Neural cell (in vitro differentiated cells): ENCODE results near the gene DUOX1. TPM values are rescaled to one million over a fixed set of nuclear protein-coding genes. Genes with fewer than 3 reads are reported as not detected.

Experiments
- H2AFZ ChIP-seq: fragments of 200-600, 300-800 bp; sonication (generic), shearing (Covaris generic); 2 replicates; pipeline ENCODE4 v1.6.0; 2014; ENCODE audit warnings: low read depth, mild to moderate bottlenecking, antibody characterized with exemption, low read length, moderate library complexity
- H3F3A ChIP-seq: fragments of 200-600 bp; shearing (Covaris generic); 2 replicates; pipeline ENCODE4 v1.6.1; 2016; ENCODE audit warnings: mild to moderate bottlenecking, moderate library complexity, mixed read lengths, antibody characterized with exemption, low read length; ENCODE audit not compliant: insufficient read depth, poor library complexity, severe bottlenecking
- H3K27ac ChIP-seq: fragments of 200-600, 300-800 bp; sonication (generic), shearing (Covaris generic); 2 replicates; pipeline ENCODE4 v1.5.1; 2014; ENCODE audit warnings: mild to moderate bottlenecking, low read length, moderate library complexity
- H3K27me3 ChIP-seq: fragments of 300-800, 200-600 bp; sonication (generic), shearing (Covaris generic); 2 replicates; pipeline ENCODE4 v1.6.0; 2014; ENCODE audit warnings: mild to moderate bottlenecking, low read depth, low read length, moderate library complexity; ENCODE audit not compliant: insufficient read depth
- H3K36me3 ChIP-seq: fragments of 300-800, 200-600 bp; sonication (generic), shearing (Covaris generic); 2 replicates; pipeline ENCODE4 v1.5.1; 2014; ENCODE audit warnings: mild to moderate bottlenecking, antibody characterized with exemption, low read length, moderate library complexity; ENCODE audit not compliant: insufficient read depth
- H3K4me2 ChIP-seq: fragments of 300-800, 200-600 bp; sonication (generic), shearing (Covaris generic); 2 replicates; pipeline ENCODE4 v1.6.0; 2014; ENCODE audit warnings: mild to moderate bottlenecking, low read length
- H3K4me3 ChIP-seq: fragments of 300-800, 200-600 bp; sonication (generic), shearing (Covaris generic); 2 replicates; pipeline ENCODE4 v1.5.1; 2014; ENCODE audit warnings: mild to moderate bottlenecking, low read length, moderate library complexity
- H3K79me2 ChIP-seq: fragments of 200-600 bp; shearing (Covaris generic); replicated peaks from 2 replicates; pipeline ENCODE4 v1.6.0; 2014; ENCODE audit warnings: mild to moderate bottlenecking, low read length, moderate library complexity; ENCODE audit not compliant: insufficient read depth
- H3K9ac ChIP-seq: fragments of 300-800, 200-600 bp; sonication (generic), shearing (Covaris generic); 2 replicates; pipeline ENCODE4 v1.6.1; 2016; ENCODE audit warnings: mild to moderate bottlenecking, low read length, mixed read lengths
- H3K9me2 ChIP-seq: fragments of 200-600 bp; shearing (Covaris generic); 2 replicates; pipeline ENCODE4 v1.6.1; 2016; ENCODE audit warnings: mild to moderate bottlenecking, low read length, mixed read lengths; ENCODE audit not compliant: insufficient read depth
- H3K9me3 ChIP-seq: fragments of 200-600, 300-800 bp; sonication (generic), shearing (Covaris generic); 2 replicates; pipeline ENCODE4 v1.6.1; 2016; ENCODE audit warnings: mild to moderate bottlenecking, mixed run types, low read length, moderate library complexity, mixed read lengths
- H4K20me1 ChIP-seq: fragments of 200-600 bp; shearing (Covaris generic); 2 replicates; pipeline ENCODE4 v1.6.1; 2016; ENCODE audit warnings: mild to moderate bottlenecking, mixed run types; ENCODE audit not compliant: insufficient read depth
- EP300 ChIP-seq: fragments of 450-650 bp; conservative IDR thresholded peaks from 2 replicates; pipeline ENCODE4 v1.6.1; 2014; ENCODE audit warnings: antibody characterized with exemption, mild to moderate bottlenecking, moderate library complexity; ENCODE audit not compliant: poor library complexity, severe bottlenecking
- EZH2 ChIP-seq: fragments of 200-600, 300-800 bp; shearing (Covaris generic), sonication (generic); IDR thresholded peaks from 2 replicates; pipeline ENCODE4 v1.6.1; 2014; ENCODE audit warnings: antibody characterized with exemption, low read length, borderline replicate concordance, mild to moderate bottlenecking; ENCODE audit not compliant: insufficient read depth, poor library complexity, severe bottlenecking
- MXI1 ChIP-seq: fragments of 450-650 bp; conservative IDR thresholded peaks from 2 replicates; pipeline ENCODE4 v1.6.1; 2014; ENCODE audit warnings: antibody characterized with exemption, mild to moderate bottlenecking; ENCODE audit not compliant: poor library complexity, severe bottlenecking
- POLR2AphosphoS5 ChIP-seq: IDR thresholded peaks from 2 replicates; pipeline ENCODE4 v1.6.1; 2012
- RAD21 ChIP-seq: fragments of 450-650 bp; conservative IDR thresholded peaks from 2 replicates; pipeline ENCODE4 v1.6.1; 2014; ENCODE audit warnings: antibody characterized with exemption, mild to moderate bottlenecking, moderate library complexity
- SMC3 ChIP-seq: fragments of 450-650 bp; conservative IDR thresholded peaks from 2 replicates; pipeline ENCODE4 v1.6.1; 2014; ENCODE audit warnings: antibody characterized with exemption, mild to moderate bottlenecking, moderate library complexity; ENCODE audit not compliant: poor library complexity
- TAF1 ChIP-seq: IDR thresholded peaks from 2 replicates; pipeline ENCODE4 v1.6.1; 2012; ENCODE audit warnings: low read depth
- polyA plus RNA-seq: library from polyadenylated mRNA; depleted of rRNA; stranded (reverse); fragments of >200 nt; gene quantifications from 2 replicates; pipeline ENCODE4 v1.2.3, GENCODE V29; 2014
- TF ChIP-seq, protein P1 (sequence below): fragments of 450-650 bp; IDR thresholded peaks from 2 replicates; pipeline ENCODE4 v1.5.1; 2014; ENCODE audit warnings: antibody characterized with exemption, mild to moderate bottlenecking, moderate library complexity; ENCODE audit not compliant: poor library complexity, severe bottlenecking
- TF ChIP-seq, protein P2 (sequence below): IDR thresholded peaks from 2 replicates; pipeline ENCODE4 v1.6.1; 2012; ENCODE audit warnings: borderline replicate concordance

DUOX1 gene
- polyA plus RNA-seq, 1 donor from 2014 or later, result not detected

- Histone ChIP-seq H3K9me2 (no peaks in the 10 kb centered on the region), H4K20me1 (no peaks in the 10 kb centered on the region), H3K4me3 (no peak overlapping the region), H3F3A (no peaks in the 10 kb centered on the region), H3K36me3 (no peaks in the 10 kb centered on the region), H3K9me3 (no peaks in the 10 kb centered on the region), H2AFZ (no peak overlapping the region), H3K27ac (no peak overlapping the region), H3K27me3 (peaks cover 59% of the 10 kb centered on the region), H3K4me2 (no peak overlapping the region), H3K9ac (no peak overlapping the region), H3K79me2 (no peaks in the 10 kb centered on the region)
- no peak for TF ChIP-seq POLR2AphosphoS5
- no peak for TF ChIP-seq TAF1
- no peak for TF ChIP-seq MXI1
- TF ChIP-seq, protein P1, sequence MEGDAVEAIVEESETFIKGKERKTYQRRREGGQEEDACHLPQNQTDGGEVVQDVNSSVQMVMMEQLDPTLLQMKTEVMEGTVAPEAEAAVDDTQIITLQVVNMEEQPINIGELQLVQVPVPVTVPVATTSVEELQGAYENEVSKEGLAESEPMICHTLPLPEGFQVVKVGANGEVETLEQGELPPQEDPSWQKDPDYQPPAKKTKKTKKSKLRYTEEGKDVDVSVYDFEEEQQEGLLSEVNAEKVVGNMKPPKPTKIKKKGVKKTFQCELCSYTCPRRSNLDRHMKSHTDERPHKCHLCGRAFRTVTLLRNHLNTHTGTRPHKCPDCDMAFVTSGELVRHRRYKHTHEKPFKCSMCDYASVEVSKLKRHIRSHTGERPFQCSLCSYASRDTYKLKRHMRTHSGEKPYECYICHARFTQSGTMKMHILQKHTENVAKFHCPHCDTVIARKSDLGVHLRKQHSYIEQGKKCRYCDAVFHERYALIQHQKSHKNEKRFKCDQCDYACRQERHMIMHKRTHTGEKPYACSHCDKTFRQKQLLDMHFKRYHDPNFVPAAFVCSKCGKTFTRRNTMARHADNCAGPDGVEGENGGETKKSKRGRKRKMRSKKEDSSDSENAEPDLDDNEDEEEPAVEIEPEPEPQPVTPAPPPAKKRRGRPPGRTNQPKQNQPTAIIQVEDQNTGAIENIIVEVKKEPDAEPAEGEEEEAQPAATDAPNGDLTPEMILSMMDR, result no peak
- TF ChIP-seq EP300, result no peak
- TF ChIP-seq SMC3, result no peak
- TF ChIP-seq EZH2, result no peak
- TF ChIP-seq, protein P2, sequence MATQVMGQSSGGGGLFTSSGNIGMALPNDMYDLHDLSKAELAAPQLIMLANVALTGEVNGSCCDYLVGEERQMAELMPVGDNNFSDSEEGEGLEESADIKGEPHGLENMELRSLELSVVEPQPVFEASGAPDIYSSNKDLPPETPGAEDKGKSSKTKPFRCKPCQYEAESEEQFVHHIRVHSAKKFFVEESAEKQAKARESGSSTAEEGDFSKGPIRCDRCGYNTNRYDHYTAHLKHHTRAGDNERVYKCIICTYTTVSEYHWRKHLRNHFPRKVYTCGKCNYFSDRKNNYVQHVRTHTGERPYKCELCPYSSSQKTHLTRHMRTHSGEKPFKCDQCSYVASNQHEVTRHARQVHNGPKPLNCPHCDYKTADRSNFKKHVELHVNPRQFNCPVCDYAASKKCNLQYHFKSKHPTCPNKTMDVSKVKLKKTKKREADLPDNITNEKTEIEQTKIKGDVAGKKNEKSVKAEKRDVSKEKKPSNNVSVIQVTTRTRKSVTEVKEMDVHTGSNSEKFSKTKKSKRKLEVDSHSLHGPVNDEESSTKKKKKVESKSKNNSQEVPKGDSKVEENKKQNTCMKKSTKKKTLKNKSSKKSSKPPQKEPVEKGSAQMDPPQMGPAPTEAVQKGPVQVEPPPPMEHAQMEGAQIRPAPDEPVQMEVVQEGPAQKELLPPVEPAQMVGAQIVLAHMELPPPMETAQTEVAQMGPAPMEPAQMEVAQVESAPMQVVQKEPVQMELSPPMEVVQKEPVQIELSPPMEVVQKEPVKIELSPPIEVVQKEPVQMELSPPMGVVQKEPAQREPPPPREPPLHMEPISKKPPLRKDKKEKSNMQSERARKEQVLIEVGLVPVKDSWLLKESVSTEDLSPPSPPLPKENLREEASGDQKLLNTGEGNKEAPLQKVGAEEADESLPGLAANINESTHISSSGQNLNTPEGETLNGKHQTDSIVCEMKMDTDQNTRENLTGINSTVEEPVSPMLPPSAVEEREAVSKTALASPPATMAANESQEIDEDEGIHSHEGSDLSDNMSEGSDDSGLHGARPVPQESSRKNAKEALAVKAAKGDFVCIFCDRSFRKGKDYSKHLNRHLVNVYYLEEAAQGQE, result no peak
Measured at GRCh38 chr15:45121020-45121419, 8.8 kb upstream of the DUOX1 start.

DNA sequence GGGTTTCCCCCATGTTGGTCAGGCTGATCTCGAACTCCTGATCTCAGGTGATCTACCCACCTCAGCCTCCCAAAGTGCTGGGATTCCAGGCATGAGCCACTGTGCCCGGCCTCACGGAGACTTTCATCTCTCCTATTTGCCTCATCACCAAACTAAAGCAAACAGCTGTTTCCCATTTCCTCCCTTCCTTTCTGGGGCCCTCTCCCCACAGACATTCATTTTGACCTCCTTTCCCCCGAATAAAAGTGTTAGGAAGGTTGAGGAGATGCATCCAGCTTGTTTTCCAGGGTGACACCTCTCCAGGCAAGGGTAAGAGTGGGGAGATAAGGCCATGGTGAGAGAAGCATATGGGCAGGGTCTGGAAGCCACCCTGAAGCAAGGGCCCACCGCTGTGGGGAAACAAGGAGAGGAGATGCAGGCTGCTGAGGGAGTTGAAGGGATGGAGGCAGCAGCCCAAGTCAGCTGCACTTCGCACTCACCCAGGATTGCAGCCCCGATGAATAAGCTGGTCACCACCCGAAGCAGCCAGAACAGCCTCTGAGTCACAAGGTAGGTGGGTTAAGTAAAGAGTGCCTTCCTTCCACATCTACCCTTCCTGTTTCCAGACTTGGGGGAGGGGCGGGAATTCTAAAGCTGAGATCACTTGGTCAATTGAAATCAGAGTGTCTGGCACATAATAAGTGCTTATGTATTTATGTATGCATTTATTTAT lies 7.9 kb upstream of the DUOX1 start:
- no peak overlapping the region for H3K27ac ChIP-seq
- H2AFZ ChIP-seq, result no peak overlapping the region
- no peak overlapping the region for H3K4me3 ChIP-seq
- no peaks in the 10 kb centered on the region for H3K9me3 ChIP-seq
- peaks cover 59% of the 10 kb centered on the region for H3K27me3 ChIP-seq
- no peak overlapping the region for H3K9ac ChIP-seq
- H3K4me2 ChIP-seq, result no peak overlapping the region
- no peaks in the 10 kb centered on the region for H3F3A ChIP-seq
- no peaks in the 10 kb centered on the region for H4K20me1 ChIP-seq
- H3K36me3 ChIP-seq, result no peaks in the 10 kb centered on the region
- no peaks in the 10 kb centered on the region for H3K79me2 ChIP-seq
- H3K9me2 ChIP-seq, result no peaks in the 10 kb centered on the region
- TF ChIP-seq RAD21 (no peak), EZH2 (no peak), SMC3 (no peak), POLR2AphosphoS5 (no peak), EP300 (no peak), MXI1 (no peak), TAF1 (no peak)
- TF ChIP-seq, protein P1, result no peak
- TF ChIP-seq, protein P2, result no peak
